ENCODE data around the gene ZNG1C. TPM values are rescaled to one million over a fixed set of nuclear protein-coding genes. Genes with fewer than 3 reads are reported as not detected.
"Not testable (repeated sequence)": the region's sequence is repeated elsewhere in the genome, so short reads cannot be mapped to it uniquely, and the experiment has no call there.

Gene ZNG1C
- total RNA-seq, 1 experiment from 2014 or later, result 26.4 TPM

- H3K23me2 ChIP-seq (ENCODE audit: insufficient read length, low read depth, low read length, poor library complexity, severe bottlenecking); H2BK5ac ChIP-seq (ENCODE audit: insufficient read length, low read length); H3K14ac ChIP-seq (ENCODE audit: insufficient read depth, low read length); H3K79me2 ChIP-seq (ENCODE audit: insufficient read depth, low read length); H2BK12ac ChIP-seq (ENCODE audit: insufficient read length, low read depth, low read length); H3K9me3 Mint-ChIP-seq; H3K56ac ChIP-seq (ENCODE audit: insufficient read length, low read depth, low read length); H4K91ac ChIP-seq (ENCODE audit: insufficient read length, low read depth, low read length); H4K20me1 ChIP-seq (ENCODE audit: control insufficient read depth, insufficient read depth, insufficient read length); H3K36me3 Mint-ChIP-seq (ENCODE audit: insufficient read depth in 1 of 3, low read depth in 3 of 3); DNase-seq; H2AFZ ChIP-seq (ENCODE audit: low read length); H3K27me3 Mint-ChIP-seq (ENCODE audit: low read depth); H3K9ac ChIP-seq (ENCODE audit: extremely low read depth, insufficient read length, low read length); H3K4ac ChIP-seq (ENCODE audit: low read depth, low read length); H3K27ac ChIP-seq (ENCODE audit: insufficient read length, low read depth, low read length); H3K4me2 ChIP-seq (ENCODE audit: insufficient read depth, insufficient read length, low read length); H2BK120ac ChIP-seq (ENCODE audit: low read depth, low read length, poor library complexity, severe bottlenecking); H4K5ac ChIP-seq (ENCODE audit: insufficient read length, low read depth, low read length); H4K8ac ChIP-seq (replicated peaks; ENCODE audit: insufficient read length, low read depth, low read length); H3K27ac Mint-ChIP-seq; H2AK5ac ChIP-seq (ENCODE audit: insufficient read length, low read length); H3K9me3 ChIP-seq (ENCODE audit: control insufficient read depth, low read depth, low read length); H3K4me3 Mint-ChIP-seq; H3K4me1 Mint-ChIP-seq; H3T11ph ChIP-seq (ENCODE audit: low read length); H3K79me1 ChIP-seq (ENCODE audit: insufficient read depth, low read depth, low read length, poor library complexity, severe bottlenecking); H3K23ac ChIP-seq (ENCODE audit: insufficient read length, low read depth, low read length); H3K4me1 ChIP-seq (ENCODE audit: insufficient read depth, low read length); H3K18ac ChIP-seq (ENCODE audit: insufficient read length, low read depth, low read length); H2BK15ac ChIP-seq (ENCODE audit: low read depth, low read length); H3K27me3 ChIP-seq (ENCODE audit: insufficient read depth, low read length); H2BK20ac ChIP-seq (ENCODE audit: low read depth, low read length, poor library complexity, severe bottlenecking): not testable (repeated sequence)
- no CpG with 5 or more reads among the region's 10 CpGs for WGBS (ENCODE audit: extremely low coverage, insufficient read length, low lambda C conversion rate)
These were observed 76.4 kb downstream of the ZNG1C start for GRCh38 chr9:68318209-68318608.

GRCh38 chr9:68323749-68324148, 82.0 kb downstream of the ZNG1C start:
- not testable (repeated sequence) for H4K91ac ChIP-seq (ENCODE audit: insufficient read length, low read depth, low read length); H3K27ac ChIP-seq (ENCODE audit: insufficient read length, low read depth, low read length); H3K36me3 Mint-ChIP-seq (ENCODE audit: insufficient read depth in 1 of 3, low read depth in 3 of 3)

More at GRCh38 chr9:68323749-68324148, 82.0 kb downstream of the ZNG1C start:
- DNase-seq; H3K79me2 ChIP-seq (ENCODE audit: insufficient read depth, low read length); H3K23me2 ChIP-seq (ENCODE audit: insufficient read length, low read depth, low read length, poor library complexity, severe bottlenecking); H2BK12ac ChIP-seq (ENCODE audit: insufficient read length, low read depth, low read length); H3K9me3 ChIP-seq (ENCODE audit: control insufficient read depth, low read depth, low read length); H3K4me2 ChIP-seq (ENCODE audit: insufficient read depth, insufficient read length, low read length); H2BK5ac ChIP-seq (ENCODE audit: insufficient read length, low read length); H4K8ac ChIP-seq (replicated peaks; ENCODE audit: insufficient read length, low read depth, low read length); H3K9me3 Mint-ChIP-seq; H4K5ac ChIP-seq (ENCODE audit: insufficient read length, low read depth, low read length); H3K9ac ChIP-seq (ENCODE audit: extremely low read depth, insufficient read length, low read length); H2BK20ac ChIP-seq (ENCODE audit: low read depth, low read length, poor library complexity, severe bottlenecking); H3K4me1 Mint-ChIP-seq; H3K18ac ChIP-seq (ENCODE audit: insufficient read length, low read depth, low read length); H3K4ac ChIP-seq (ENCODE audit: low read depth, low read length); H3K27me3 ChIP-seq (ENCODE audit: insufficient read depth, low read length); H3K27me3 Mint-ChIP-seq (ENCODE audit: low read depth); H3K27ac Mint-ChIP-seq; H3K4me1 ChIP-seq (ENCODE audit: insufficient read depth, low read length); H2BK15ac ChIP-seq (ENCODE audit: low read depth, low read length); H3T11ph ChIP-seq (ENCODE audit: low read length); H2AK5ac ChIP-seq (ENCODE audit: insufficient read length, low read length); H3K23ac ChIP-seq (ENCODE audit: insufficient read length, low read depth, low read length); H4K20me1 ChIP-seq (ENCODE audit: control insufficient read depth, insufficient read depth, insufficient read length); H3K14ac ChIP-seq (ENCODE audit: insufficient read depth, low read length); H2BK120ac ChIP-seq (ENCODE audit: low read depth, low read length, poor library complexity, severe bottlenecking); H2AFZ ChIP-seq (ENCODE audit: low read length); H3K4me3 Mint-ChIP-seq; H3K79me1 ChIP-seq (ENCODE audit: insufficient read depth, low read depth, low read length, poor library complexity, severe bottlenecking); H3K56ac ChIP-seq (ENCODE audit: insufficient read length, low read depth, low read length): not testable (repeated sequence)
- no CpG with 5 or more reads among the region's 24 CpGs for WGBS (ENCODE audit: extremely low coverage, insufficient read length, low lambda C conversion rate)
